HEK293 (cell line): Measurements from ENCODE around the gene TNIP1.

Source experiments
- CTCF ChIA-PET: fragments of 350-600 bp; formaldehyde crosslinking; extraction: SDS; loops from one replicate; lab custom pipeline; 2021; ENCODE audit warnings: antibody characterized with exemption; lab: Yijun Ruan, JAX
- POLR2A ChIA-PET: fragments of 300-600 bp; formaldehyde crosslinking; extraction: SDS; loops from one replicate; lab custom pipeline; 2020; ENCODE audit warnings: antibody characterized with exemption, inconsistent platforms; lab: Yijun Ruan, JAX
- H3K27ac ChIP-seq: fragments of 200-500 bp; sonication (Bioruptor generic); 2 replicates; pipeline ENCODE4 v1.5.1; 2014; ENCODE audit warnings: low read depth, low read length, control low read depth, inconsistent platforms; ENCODE audit errors: extremely low read depth
- H3K36me3 ChIP-seq, 2 experiments: fragments of 200-500 bp in 1 of 2; sonication (Bioruptor generic) in 1 of 2; 1 replicate in 1 of 2; 2 replicates in 1 of 2; pipeline ENCODE4 v1.5.1; 2014 to 2017; ENCODE audit warnings: inconsistent platforms in 2 of 2, low read length in 2 of 2; ENCODE audit not compliant: control insufficient read depth in 2 of 2, insufficient read depth in 1 of 2
- H3K4me1 ChIP-seq: fragments of 200-500 bp; sonication (Bioruptor generic); 2 replicates; pipeline ENCODE4 v1.5.1; 2014; ENCODE audit warnings: mild to moderate bottlenecking, low read length, inconsistent platforms; ENCODE audit not compliant: control insufficient read depth, insufficient read depth
- H3K4me3 ChIP-seq: 2 replicates; pipeline ENCODE4 v1.5.1; 2011; ENCODE audit warnings: low read depth, mild to moderate bottlenecking, control low read depth, low read length, moderate library complexity
- H3K9me3 ChIP-seq: fragments of 200-500 bp; sonication (Bioruptor generic); 2 replicates; pipeline ENCODE4 v1.5.1; 2014; ENCODE audit warnings: low read depth, low read length, inconsistent platforms; ENCODE audit not compliant: control insufficient read depth, insufficient read depth
- BCL6B ChIP-seq: fragments of 450-650 bp; formaldehyde crosslinking; IDR thresholded peaks from 2 replicates; pipeline ENCODE4 v1.5.1; 2017; ENCODE audit warnings: missing biosample characterization, missing genetic modification characterization
- KLF8 ChIP-seq: fragments of 450-650 bp; formaldehyde crosslinking; IDR thresholded peaks from 2 replicates; pipeline ENCODE4 v1.5.1; 2016; ENCODE audit warnings: missing biosample characterization, missing genetic modification characterization
- PRDM4 ChIP-seq: fragments of 450-650 bp; formaldehyde crosslinking; IDR thresholded peaks from 2 replicates; pipeline ENCODE4 v1.5.1; 2017; ENCODE audit warnings: missing biosample characterization, missing genetic modification characterization
- SCRT2 ChIP-seq: fragments of 450-650 bp; formaldehyde crosslinking; IDR thresholded peaks from 2 replicates; pipeline ENCODE4 v1.5.1; 2016; ENCODE audit warnings: missing biosample characterization, missing genetic modification characterization
- SETDB1 ChIP-seq: IDR thresholded peaks from one replicate; pipeline ENCODE4 v1.6.1; 2017; ENCODE audit warnings: mild to moderate bottlenecking, low read length, moderate library complexity, mixed read lengths; ENCODE audit not compliant: insufficient read length
- TRIM28 ChIP-seq: IDR thresholded peaks from 2 replicates; pipeline ENCODE4 v1.6.1; 2011; ENCODE audit warnings: low read length, control low read depth, borderline replicate concordance
- ZBTB21 ChIP-seq: fragments of 450-650 bp; formaldehyde crosslinking; IDR thresholded peaks from 2 replicates; pipeline ENCODE4 v1.5.1; 2017; ENCODE audit warnings: missing biosample characterization, missing genetic modification characterization
- ZFHX2 ChIP-seq: fragments of 450-650 bp; formaldehyde crosslinking; conservative IDR thresholded peaks from 2 replicates; pipeline ENCODE4 v1.5.1; 2016; ENCODE audit warnings: missing biosample characterization, missing genetic modification characterization
- ZNF174 ChIP-seq: fragments of 450-650 bp; formaldehyde crosslinking; IDR thresholded peaks from 2 replicates; pipeline ENCODE4 v1.5.0; 2017; ENCODE audit warnings: missing biosample characterization, mild to moderate bottlenecking, missing genetic modification characterization
- ZNF175 ChIP-seq: fragments of 450-650 bp; formaldehyde crosslinking; IDR thresholded peaks from 2 replicates; pipeline ENCODE4 v1.5.1; 2016; ENCODE audit warnings: missing biosample characterization, missing genetic modification characterization
- ZNF324 ChIP-seq: fragments of 450-650 bp; formaldehyde crosslinking; IDR thresholded peaks from 2 replicates; pipeline ENCODE4 v1.5.1; 2016; ENCODE audit warnings: missing biosample characterization, missing genetic modification characterization
- ZNF354C ChIP-seq: fragments of 450-650 bp; formaldehyde crosslinking; IDR thresholded peaks from 2 replicates; pipeline ENCODE4 v1.5.1; 2016; ENCODE audit warnings: missing biosample characterization, missing genetic modification characterization, low read depth, borderline replicate concordance
- ZNF398 ChIP-seq: fragments of 450-650 bp; formaldehyde crosslinking; IDR thresholded peaks from 2 replicates; pipeline ENCODE4 v1.5.1; 2017; ENCODE audit warnings: missing biosample characterization, missing genetic modification characterization
- ZNF48 ChIP-seq: fragments of 450-650 bp; formaldehyde crosslinking; IDR thresholded peaks from 2 replicates; pipeline ENCODE4 v1.5.1; 2016; ENCODE audit warnings: missing biosample characterization, missing genetic modification characterization
- ZNF544 ChIP-seq: fragments of 450-650 bp; formaldehyde crosslinking; IDR thresholded peaks from 2 replicates; pipeline ENCODE4 v1.5.0; 2017; ENCODE audit warnings: missing biosample characterization, missing genetic modification characterization
- ZNF629 ChIP-seq: fragments of 450-650 bp; formaldehyde crosslinking; IDR thresholded peaks from 2 replicates; pipeline ENCODE4 v1.5.1; 2017; ENCODE audit warnings: missing biosample characterization, missing genetic modification characterization
- ZNF654 ChIP-seq: fragments of 450-650 bp; formaldehyde crosslinking; IDR thresholded peaks from 2 replicates; pipeline ENCODE4 v1.5.1; 2016; ENCODE audit warnings: low read depth, missing biosample characterization, missing genetic modification characterization
- ZNF830 ChIP-seq: fragments of 450-650 bp; IDR thresholded peaks from 2 replicates; pipeline ENCODE4 v1.5.0; 2018; ENCODE audit warnings: missing biosample characterization, missing genetic modification characterization, low read depth, mild to moderate bottlenecking, moderate library complexity

The TNIP1 gene

GRCh38 chr5:151087486-151087885 is 6.7 kb upstream of the TNIP1 start:
- Histone ChIP-seq H3K27ac (no peak overlapping the region), H3K4me1 (no peaks in the 10 kb centered on the region), H3K4me3 (no peak overlapping the region), H3K9me3 (no peaks in the 10 kb centered on the region), H3K36me3 (no peaks in the 10 kb centered on the region)
- CTCF ChIA-PET: interaction anchor here (0.6 to 2.3 kb wide), 2 partner anchors 28 to 36 kb away, joined by 3 to 6 read pairs; no protein-coding TSS in a partner anchor
- TF ChIP-seq SCRT2 (peak; percentile 53), SETDB1 (no peak)
- POLR2A ChIA-PET: no interaction called here

GRCh38 chr5:151086905-151087360 is 6.1 kb upstream of the TNIP1 start:
- Histone ChIP-seq H3K27ac (no peak overlapping the region), H3K4me1 (peaks cover under 1% of the 10 kb centered on the region; the same call in 1 of the 2 replicates), H3K9me3 (no peaks in the 10 kb centered on the region)
- CTCF ChIA-PET: interaction anchor here (0.6 to 2.3 kb wide), 3 partner anchors 29 to 196 kb away, joined by 3 to 6 read pairs (median 3); no protein-coding TSS in a partner anchor
- no peak for TF ChIP-seq ZNF544 (tag by site-specific recombination)
- no peak for TF ChIP-seq ZNF48
- TF ChIP-seq ZNF174 (tag by site-specific recombination): no peak
- TF ChIP-seq ZNF654 (tag by site-specific recombination): no peak
- TF ChIP-seq ZNF398 (tag by site-specific recombination): no peak
- no peak for TF ChIP-seq SETDB1
- TF ChIP-seq PRDM4 (tag by site-specific recombination): no peak
- TF ChIP-seq ZNF175: no peak
- no peak for TF ChIP-seq ZNF354C
- TF ChIP-seq ZNF324 (tag by site-specific recombination): no peak
- TF ChIP-seq BCL6B (tag by site-specific recombination): no peak
- no peak for TF ChIP-seq ZBTB21 (tag by site-specific recombination)
- TF ChIP-seq TRIM28: no peak
- no peak for TF ChIP-seq ZNF830 (tag by site-specific recombination)
- no peak for TF ChIP-seq ZNF629
- TF ChIP-seq, all 188 proteins: peak for 0
- no peak overlapping the region for H3K4me3 ChIP-seq
- no peaks in the 10 kb centered on the region for H3K36me3 ChIP-seq
- POLR2A ChIA-PET: no interaction called here

- POLR2A ChIA-PET: no interaction called here
- no peak overlapping the region for H3K4me3 ChIP-seq
- H3K27ac ChIP-seq: no peak overlapping the region
- peaks cover 6% of the 10 kb centered on the region; the same call in 1 of the 2 replicates for H3K4me1 ChIP-seq
- no peak for TF ChIP-seq KLF8 (tag by site-specific recombination)
- peak; percentile 58 for TF ChIP-seq ZFHX2 (tag by site-specific recombination)
- TF ChIP-seq, all 188 proteins: peak for 1
- CTCF ChIA-PET: interaction anchor here (0.5 to 2.3 kb wide), 4 partner anchors 30 to 555 kb away, joined by 3 to 6 read pairs (median 4); no protein-coding TSS in a partner anchor
- Histone ChIP-seq H3K9me3 (no peaks in the 10 kb centered on the region), H3K36me3 (no peaks in the 10 kb centered on the region)
Observed at GRCh38 chr5:151086192-151086869, 5.5 kb upstream of the TNIP1 start.
